HepG2 (cell line): ENCODE measurements around the gene GRAMD1A. TPM values are rescaled to one million over a fixed set of nuclear protein-coding genes. Genes with fewer than 3 reads are reported as not detected.
A peak's percentile ranks its signal among the peaks of the same experiment; 100 is the strongest.

Experiments used
- CCAR2 ChIP-seq: fragments of 200-400 bp; formaldehyde crosslinking; optimal IDR thresholded peaks from 2 replicates; pipeline ENCODE3; 2018; ENCODE audit warnings: low read depth, mild to moderate bottlenecking, low read length, moderate library complexity
- HNRNPK ChIP-seq: fragments of 200-400 bp; formaldehyde crosslinking; IDR thresholded peaks from 2 replicates; pipeline ENCODE4 v1.6.1; 2018; ENCODE audit warnings: low read length, low read depth, moderate library complexity, mild to moderate bottlenecking; ENCODE audit not compliant: poor library complexity, severe bottlenecking
- HOXA7 ChIP-seq: sonication (generic); formaldehyde crosslinking; IDR thresholded peaks from 2 replicates; pipeline ENCODE4 v1.8.1; 2022; ENCODE audit warnings: mild to moderate bottlenecking, missing genetic modification reagents, moderate library complexity
- LCORL ChIP-seq, 2 experiments: fragments of 450-650 bp in 1 of 2; sonication (generic) in 1 of 2; formaldehyde crosslinking in 1 of 2; IDR thresholded peaks; 2 replicates each; pipeline versions ENCODE4 v1.5.0 to v1.6.1; 2017 to 2020; ENCODE audit warnings: antibody characterized with exemption in 1 of 2, missing genetic modification reagents in 1 of 2
- MAFG ChIP-seq: sonication (generic); formaldehyde crosslinking; IDR thresholded peaks from 2 replicates; pipeline ENCODE4 v1.5.1; 2020; ENCODE audit warnings: mild to moderate bottlenecking, missing genetic modification reagents
- MBD4 ChIP-seq: IDR thresholded peaks from 2 replicates; pipeline ENCODE4 v1.6.1; 2012; ENCODE audit warnings: low read length, inconsistent platforms, borderline replicate concordance
- PRMT3 ChIP-seq: sonication (generic); formaldehyde crosslinking; IDR thresholded peaks from 2 replicates; pipeline ENCODE4 v1.8.1; 2022; ENCODE audit warnings: low read depth, mild to moderate bottlenecking, moderate library complexity, missing genetic modification reagents, borderline replicate concordance
- RXRA ChIP-seq: sonication (generic); formaldehyde crosslinking; IDR thresholded peaks from 2 replicates; pipeline ENCODE4 v1.5.1; 2020; ENCODE audit warnings: missing genetic modification reagents
- TBX3 ChIP-seq: fragments of 450-650 bp; IDR thresholded peaks from 2 replicates; pipeline ENCODE4 v1.6.1; 2017; ENCODE audit warnings: antibody characterized with exemption, mild to moderate bottlenecking, inconsistent platforms, borderline replicate concordance
- XBP1 ChIP-seq: sonication (generic); formaldehyde crosslinking; IDR thresholded peaks from 2 replicates; pipeline ENCODE4 v1.5.0; 2020; ENCODE audit warnings: missing genetic modification reagents
- ZNF501 ChIP-seq: sonication (generic); formaldehyde crosslinking; IDR thresholded peaks from 2 replicates; pipeline ENCODE4 v1.5.1; 2020; ENCODE audit warnings: mild to moderate bottlenecking, moderate library complexity, missing genetic modification reagents
- ZNF557 ChIP-seq: sonication (generic); formaldehyde crosslinking; IDR thresholded peaks from 2 replicates; pipeline ENCODE4 v1.4.0; 2020; ENCODE audit warnings: missing genetic modification reagents
- ZNF558 ChIP-seq: sonication (generic); formaldehyde crosslinking; IDR thresholded peaks from 2 replicates; pipeline ENCODE4 v1.9.0; 2022; ENCODE audit warnings: mild to moderate bottlenecking, missing genetic modification reagents, borderline replicate concordance
- ZNF724P ChIP-seq: sonication (generic); formaldehyde crosslinking; IDR thresholded peaks from 2 replicates; pipeline ENCODE4 v1.8.0; 2022; ENCODE audit warnings: missing genetic modification reagents, borderline replicate concordance
- ZNF839 ChIP-seq: sonication (generic); formaldehyde crosslinking; IDR thresholded peaks from 2 replicates; pipeline ENCODE4 v1.4.0; 2020; ENCODE audit warnings: missing genetic modification reagents, mild to moderate bottlenecking, borderline replicate concordance
- polyA plus RNA-seq, 8 experiments: library from polyadenylated mRNA; depleted of rRNA in 3 of 8; stranded (reverse) in 7 of 8; unstranded in 1 of 8; fragments of >200 nt; fragmentation: Illumina TruSeq in 4 of 8; extraction: Trizol in 4 of 8; gene quantifications; 2 replicates each; pipeline versions ENCODE4 v1.2.1 to v1.2.3, GENCODE V29; 2011 to 2016; ENCODE audit warnings: low read depth in 4 of 8, missing spikeins in 1 of 8, mixed read lengths in 1 of 8; ENCODE audit not compliant: insufficient read depth in 1 of 8
- total RNA-seq, 5 experiments: library from RNA; depleted of rRNA; stranded (reverse); fragments of >200 nt; fragmentation: Illumina TruSeq; extraction: Trizol; gene quantifications; 2 replicates each; pipeline ENCODE4 v1.2.3, GENCODE V29; 2016; ENCODE audit warnings: low read depth in 1 of 5
- TF ChIP-seq, protein P1 (sequence below): IDR thresholded peaks from 2 replicates; pipeline ENCODE4 v1.6.1; 2016; ENCODE audit warnings: low read depth, borderline replicate concordance
- TF ChIP-seq, protein P2 (sequence below), 2 experiments: sonication (generic) in 1 of 2; formaldehyde crosslinking in 1 of 2; IDR thresholded peaks; 2 replicates each; pipeline versions ENCODE4 v1.4.0 to v1.6.1; 2018 to 2020; ENCODE audit warnings: missing genetic modification reagents in 2 of 2, borderline replicate concordance in 1 of 2, low read depth in 1 of 2, mild to moderate bottlenecking in 1 of 2, missing biosample characterization in 1 of 2
- TF ChIP-seq, protein P3 (sequence below): sonication (generic); formaldehyde crosslinking; IDR thresholded peaks from 2 replicates; pipeline ENCODE4 v1.4.0; 2020; ENCODE audit warnings: mild to moderate bottlenecking, missing genetic modification reagents
- TF ChIP-seq, protein P4 (sequence below): sonication (generic); formaldehyde crosslinking; IDR thresholded peaks from 2 replicates; pipeline ENCODE4 v1.5.0; 2020; ENCODE audit warnings: missing genetic modification reagents
- TF ChIP-seq, protein P5 (sequence below): IDR thresholded peaks from 2 replicates; pipeline ENCODE4 v1.6.1; 2016; ENCODE audit warnings: missing compliant biosample characterization, missing genetic modification reagents, borderline replicate concordance
- TF ChIP-seq, protein P6 (sequence below): sonication (generic); formaldehyde crosslinking; IDR thresholded peaks from 2 replicates; pipeline ENCODE4 v1.4.0; 2020; ENCODE audit warnings: missing genetic modification reagents

The GRAMD1A gene
- total and polyA plus RNA-seq, 2 of the 13 experiments (the other 11 are each of a cell fraction or from before 2014, with no cell fraction given): 14.7 to 181 TPM

DNA sequence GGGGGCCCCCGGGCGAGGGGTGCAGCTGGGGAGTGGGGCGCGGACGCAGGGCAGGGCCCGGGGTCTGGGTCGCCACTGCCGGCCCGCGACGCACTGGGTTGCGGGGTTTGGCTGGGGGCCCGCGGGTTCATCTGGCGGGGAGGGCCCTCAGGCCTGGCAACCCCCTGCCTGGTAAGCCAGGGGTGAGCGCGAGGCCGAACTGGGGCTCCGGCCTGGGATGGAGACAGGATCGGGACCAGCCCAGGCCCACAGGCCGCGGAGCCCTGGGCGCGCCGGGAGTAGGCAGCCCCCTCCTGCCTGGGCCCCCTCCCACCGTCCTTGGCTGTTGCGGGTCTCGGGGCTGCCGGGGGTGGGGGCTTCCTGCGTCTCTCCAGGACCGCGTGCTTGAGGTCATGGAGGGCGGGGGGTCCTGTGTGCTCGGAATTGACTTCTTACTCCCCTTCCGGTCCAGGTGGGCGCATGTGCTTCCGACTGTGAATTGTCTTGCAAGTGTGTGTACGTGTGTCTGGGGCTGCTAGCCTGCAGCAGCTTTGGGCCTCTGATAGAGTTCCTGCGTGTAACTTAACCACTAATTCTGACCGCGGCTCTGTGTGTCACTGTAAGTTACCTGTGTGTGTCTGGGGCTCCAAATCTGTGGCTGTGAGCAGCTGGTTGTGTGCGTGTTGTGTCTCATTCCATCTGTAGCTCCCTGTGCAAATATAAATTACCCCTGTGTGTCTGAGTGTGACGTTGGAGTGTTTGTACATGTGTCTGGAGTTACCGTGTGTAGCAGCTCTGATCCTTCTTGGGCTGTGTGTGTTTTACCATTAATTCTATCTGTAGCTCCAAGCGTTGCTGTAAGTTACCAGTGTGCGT, 751 bp downstream of the GRAMD1A start (continued):
- TF ChIP-seq, protein P1, sequence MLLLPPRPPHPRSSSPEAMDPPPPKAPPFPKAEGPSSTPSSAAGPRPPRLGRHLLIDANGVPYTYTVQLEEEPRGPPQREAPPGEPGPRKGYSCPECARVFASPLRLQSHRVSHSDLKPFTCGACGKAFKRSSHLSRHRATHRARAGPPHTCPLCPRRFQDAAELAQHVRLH (CRISPR knock-in tag): no peak
- peak; percentile 17; the same call in 1 of the 2 replicates for TF ChIP-seq ZNF501 (CRISPR knock-in tag)
- TF ChIP-seq, protein P2, sequence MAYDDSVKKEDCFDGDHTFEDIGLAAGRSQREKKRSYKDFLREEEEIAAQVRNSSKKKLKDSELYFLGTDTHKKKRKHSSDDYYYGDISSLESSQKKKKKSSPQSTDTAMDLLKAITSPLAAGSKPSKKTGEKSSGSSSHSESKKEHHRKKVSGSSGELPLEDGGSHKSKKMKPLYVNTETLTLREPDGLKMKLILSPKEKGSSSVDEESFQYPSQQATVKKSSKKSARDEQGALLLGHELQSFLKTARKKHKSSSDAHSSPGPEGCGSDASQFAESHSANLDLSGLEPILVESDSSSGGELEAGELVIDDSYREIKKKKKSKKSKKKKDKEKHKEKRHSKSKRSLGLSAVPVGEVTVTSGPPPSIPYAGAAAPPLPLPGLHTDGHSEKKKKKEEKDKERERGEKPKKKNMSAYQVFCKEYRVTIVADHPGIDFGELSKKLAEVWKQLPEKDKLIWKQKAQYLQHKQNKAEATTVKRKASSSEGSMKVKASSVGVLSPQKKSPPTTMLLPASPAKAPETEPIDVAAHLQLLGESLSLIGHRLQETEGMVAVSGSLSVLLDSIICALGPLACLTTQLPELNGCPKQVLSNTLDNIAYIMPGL (CRISPR knock-in tag; IDR thresholded peaks at IDR 0.05; ENCODE audit: borderline replicate concordance in 1 of 2, low read depth in 1 of 2): peak; percentile 16 to 67; a peak in 2 of 4 replicates
- TF ChIP-seq, protein P3, sequence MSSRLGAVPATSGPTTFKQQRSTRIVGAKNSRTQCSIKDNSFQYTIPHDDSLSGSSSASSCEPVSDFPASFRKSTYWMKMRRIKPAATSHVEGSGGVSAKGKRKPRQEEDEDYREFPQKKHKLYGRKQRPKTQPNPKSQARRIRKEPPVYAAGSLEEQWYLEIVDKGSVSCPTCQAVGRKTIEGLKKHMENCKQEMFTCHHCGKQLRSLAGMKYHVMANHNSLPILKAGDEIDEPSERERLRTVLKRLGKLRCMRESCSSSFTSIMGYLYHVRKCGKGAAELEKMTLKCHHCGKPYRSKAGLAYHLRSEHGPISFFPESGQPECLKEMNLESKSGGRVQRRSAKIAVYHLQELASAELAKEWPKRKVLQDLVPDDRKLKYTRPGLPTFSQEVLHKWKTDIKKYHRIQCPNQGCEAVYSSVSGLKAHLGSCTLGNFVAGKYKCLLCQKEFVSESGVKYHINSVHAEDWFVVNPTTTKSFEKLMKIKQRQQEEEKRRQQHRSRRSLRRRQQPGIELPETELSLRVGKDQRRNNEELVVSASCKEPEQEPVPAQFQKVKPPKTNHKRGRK: no peak
- TF ChIP-seq, protein P4, sequence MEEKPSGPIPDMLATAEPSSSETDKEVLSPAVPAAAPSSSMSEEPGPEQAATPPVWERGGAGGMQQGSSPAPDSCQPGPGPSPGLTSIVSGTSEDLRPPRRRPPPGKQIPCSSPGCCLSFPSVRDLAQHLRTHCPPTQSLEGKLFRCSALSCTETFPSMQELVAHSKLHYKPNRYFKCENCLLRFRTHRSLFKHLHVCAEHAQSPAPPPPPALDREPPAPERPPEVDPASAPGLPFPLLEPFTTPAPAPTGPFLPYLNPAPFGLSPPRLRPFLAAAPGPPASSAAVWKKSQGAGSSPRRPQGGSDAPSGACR: no peak
- no peak for TF ChIP-seq CCAR2
- no peak for TF ChIP-seq PRMT3 (CRISPR knock-in tag)
- TF ChIP-seq MBD4: no peak
- TF ChIP-seq HNRNPK: peak; percentile 48
- TF ChIP-seq TBX3: no peak
- TF ChIP-seq MAFG (CRISPR knock-in tag): no peak
- TF ChIP-seq, protein P5, sequence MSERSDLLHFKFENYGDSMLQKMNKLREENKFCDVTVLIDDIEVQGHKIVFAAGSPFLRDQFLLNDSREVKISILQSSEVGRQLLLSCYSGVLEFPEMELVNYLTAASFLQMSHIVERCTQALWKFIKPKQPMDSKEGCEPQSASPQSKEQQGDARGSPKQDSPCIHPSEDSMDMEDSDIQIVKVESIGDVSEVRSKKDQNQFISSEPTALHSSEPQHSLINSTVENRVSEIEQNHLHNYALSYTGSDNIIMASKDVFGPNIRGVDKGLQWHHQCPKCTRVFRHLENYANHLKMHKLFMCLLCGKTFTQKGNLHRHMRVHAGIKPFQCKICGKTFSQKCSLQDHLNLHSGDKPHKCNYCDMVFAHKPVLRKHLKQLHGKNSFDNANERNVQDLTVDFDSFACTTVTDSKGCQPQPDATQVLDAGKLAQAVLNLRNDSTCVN (CRISPR knock-in tag): no peak
- no peak for TF ChIP-seq HOXA7 (CRISPR knock-in tag)
- no peak for TF ChIP-seq ZNF839 (CRISPR knock-in tag)
- TF ChIP-seq ZNF724P: no peak
- TF ChIP-seq ZNF557 (CRISPR knock-in tag): no peak
- TF ChIP-seq LCORL (IDR thresholded peaks at IDR 0.05): no peak
- no peak for TF ChIP-seq LCORL (CRISPR knock-in tag; IDR thresholded peaks at IDR 0.05)
- peak; percentile 48; the same call in 1 of the 2 replicates for TF ChIP-seq ZNF558
- TF ChIP-seq XBP1 (CRISPR knock-in tag): no peak
- peak; percentile 38 for TF ChIP-seq RXRA
- TF ChIP-seq, protein P6, sequence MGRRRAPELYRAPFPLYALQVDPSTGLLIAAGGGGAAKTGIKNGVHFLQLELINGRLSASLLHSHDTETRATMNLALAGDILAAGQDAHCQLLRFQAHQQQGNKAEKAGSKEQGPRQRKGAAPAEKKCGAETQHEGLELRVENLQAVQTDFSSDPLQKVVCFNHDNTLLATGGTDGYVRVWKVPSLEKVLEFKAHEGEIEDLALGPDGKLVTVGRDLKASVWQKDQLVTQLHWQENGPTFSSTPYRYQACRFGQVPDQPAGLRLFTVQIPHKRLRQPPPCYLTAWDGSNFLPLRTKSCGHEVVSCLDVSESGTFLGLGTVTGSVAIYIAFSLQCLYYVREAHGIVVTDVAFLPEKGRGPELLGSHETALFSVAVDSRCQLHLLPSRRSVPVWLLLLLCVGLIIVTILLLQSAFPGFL: no peak
